ENCODE measurements around the gene NTRK2.

NTRK2 gene

DNA sequence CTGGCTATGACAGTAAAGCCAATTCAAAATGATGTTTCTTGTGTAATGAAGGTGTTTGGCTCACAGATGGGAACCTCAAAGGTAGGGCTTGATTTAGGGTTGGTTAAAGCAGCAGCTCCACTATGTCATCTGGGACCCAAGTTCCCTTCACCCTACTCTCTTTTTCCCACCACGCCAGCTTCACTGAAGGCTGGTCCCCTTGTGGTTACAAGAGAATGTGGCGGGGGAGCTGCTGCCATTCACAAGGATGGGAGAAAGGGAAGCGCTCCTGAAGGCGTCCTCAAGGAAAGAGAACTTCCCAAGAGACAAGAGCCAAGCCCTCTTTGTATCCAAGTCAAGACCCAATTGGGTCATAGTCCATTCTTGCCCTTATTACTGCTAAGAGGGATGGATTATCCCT, 72.7 kb downstream of the NTRK2 start:
- DNase-seq: no peak

DNA sequence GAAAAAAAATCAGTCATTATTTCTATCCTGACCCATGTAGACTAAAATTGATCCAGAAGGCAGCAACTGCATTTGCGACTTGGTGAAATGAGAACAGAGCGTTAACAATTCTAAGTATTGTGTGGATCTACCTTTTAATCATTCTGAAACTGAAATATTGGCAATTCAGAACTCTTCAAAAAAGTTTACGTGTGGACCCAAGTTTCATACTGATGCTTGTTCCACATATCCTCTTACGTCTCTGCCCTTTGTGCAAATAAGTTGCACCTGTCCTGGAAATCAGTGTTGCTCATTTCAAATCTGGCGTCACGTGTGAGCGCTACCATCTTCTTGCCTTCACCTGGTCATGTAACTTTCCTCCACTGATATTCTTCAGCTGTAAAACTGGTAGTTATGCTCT, 74.7 kb downstream of the NTRK2 start:
- DNase-seq: no peak

- no peak for DNase-seq
Observed at GRCh38 chr9:84744726-84745125, 75.2 kb downstream of the NTRK2 start.

GRCh38 chr9:84748112-84748511, 78.6 kb downstream of the NTRK2 start:
- peak; percentile 58 for DNase-seq

GRCh38 chr9:84750152-84750865, 80.8 kb downstream of the NTRK2 start:
- no peak for DNase-seq

GRCh38 chr9:84751921-84752320, 82.4 kb downstream of the NTRK2 start:
- DNase-seq: no peak

DNA sequence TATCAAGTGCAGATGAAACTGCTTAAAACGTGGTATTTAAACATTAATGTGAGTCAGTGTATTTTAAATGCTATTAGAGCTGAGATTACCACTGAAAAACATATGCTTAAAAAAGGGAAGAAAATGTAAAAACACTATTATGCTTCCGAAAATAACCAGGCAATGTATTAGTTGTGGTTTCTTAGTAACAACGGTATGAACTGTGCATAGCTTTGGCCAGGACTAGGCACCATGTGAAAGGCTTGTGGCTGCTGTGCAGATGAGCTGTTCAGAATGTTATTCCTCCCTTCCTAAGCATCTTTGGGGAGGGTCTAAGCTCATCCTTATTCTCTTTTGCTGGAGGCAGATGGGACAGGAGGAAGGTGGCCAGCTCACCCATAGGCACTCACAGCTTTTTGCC, 84.9 kb downstream of the NTRK2 start:
- DNase-seq: peak; percentile 41

GRCh38 chr9:84754881-84755280, 85.4 kb downstream of the NTRK2 start:
- DNase-seq: no peak

DNA sequence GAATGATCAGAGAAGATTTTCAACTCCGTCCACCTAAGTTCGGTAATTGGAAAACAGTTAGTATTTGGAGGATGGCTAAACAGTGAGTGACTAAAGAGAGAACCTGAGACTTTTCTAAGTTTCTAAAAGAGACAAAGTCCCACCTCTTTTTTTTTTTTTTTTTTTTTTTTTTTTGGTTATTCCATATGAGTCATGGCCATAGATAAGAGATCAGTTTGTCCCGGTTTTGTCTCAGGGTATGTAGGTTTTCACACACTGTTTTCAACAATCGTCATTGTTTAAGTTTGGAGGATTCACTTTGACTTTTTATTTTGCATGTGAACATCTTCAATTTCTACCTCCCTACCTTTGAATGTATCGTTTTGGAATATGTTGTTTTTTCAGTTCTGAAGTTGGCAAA, 85.9 kb downstream of the NTRK2 start:
- no peak for DNase-seq

DNA sequence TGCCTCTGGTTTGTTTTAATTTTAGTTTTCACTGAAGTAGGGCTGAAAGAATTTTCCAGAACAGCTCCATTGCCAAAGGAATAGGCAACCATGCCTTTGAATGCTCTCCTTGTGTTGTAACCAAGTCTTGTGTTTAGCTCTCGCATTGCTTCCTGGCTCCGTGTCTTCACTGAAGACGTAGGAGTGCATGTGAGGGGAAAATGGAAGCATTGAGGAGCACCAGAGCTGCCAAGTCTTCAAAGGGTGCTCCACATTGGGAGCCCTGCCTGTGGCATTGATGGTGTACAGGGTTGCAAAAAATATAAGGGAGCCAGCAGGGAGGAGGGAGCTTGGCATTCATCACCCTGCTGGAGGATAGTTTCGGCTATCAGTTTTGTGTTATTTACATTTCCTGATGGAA, 86.6 kb downstream of the NTRK2 start:
- DNase-seq: no peak

GRCh38 chr9:84756731-84757130, 87.2 kb downstream of the NTRK2 start:
- no peak for DNase-seq

- no peak for DNase-seq
Observed at GRCh38 chr9:84758817-84759216, 89.3 kb downstream of the NTRK2 start.

GRCh38 chr9:84759300-84759750, 89.8 kb downstream of the NTRK2 start:
- no peak for DNase-seq

DNA sequence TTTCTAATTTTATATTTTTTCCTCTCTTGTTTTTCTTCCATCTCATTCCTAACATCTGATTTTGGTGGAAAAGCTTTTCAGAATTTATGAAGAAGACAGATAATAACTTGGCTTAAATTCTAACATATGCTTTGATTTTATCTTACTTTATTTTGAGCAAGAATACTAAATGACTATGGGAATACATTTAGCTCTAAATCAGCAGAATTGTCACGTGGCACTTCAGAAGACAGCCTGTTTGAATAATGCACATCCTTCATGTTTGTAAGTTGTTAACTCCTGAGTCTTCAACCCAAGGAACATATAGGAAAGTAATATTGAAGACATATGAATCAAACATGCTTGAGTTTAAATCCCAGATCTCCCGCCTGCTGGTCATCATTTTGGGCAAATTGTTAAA, 90.3 kb downstream of the NTRK2 start:
- DNase-seq: no peak

DNA sequence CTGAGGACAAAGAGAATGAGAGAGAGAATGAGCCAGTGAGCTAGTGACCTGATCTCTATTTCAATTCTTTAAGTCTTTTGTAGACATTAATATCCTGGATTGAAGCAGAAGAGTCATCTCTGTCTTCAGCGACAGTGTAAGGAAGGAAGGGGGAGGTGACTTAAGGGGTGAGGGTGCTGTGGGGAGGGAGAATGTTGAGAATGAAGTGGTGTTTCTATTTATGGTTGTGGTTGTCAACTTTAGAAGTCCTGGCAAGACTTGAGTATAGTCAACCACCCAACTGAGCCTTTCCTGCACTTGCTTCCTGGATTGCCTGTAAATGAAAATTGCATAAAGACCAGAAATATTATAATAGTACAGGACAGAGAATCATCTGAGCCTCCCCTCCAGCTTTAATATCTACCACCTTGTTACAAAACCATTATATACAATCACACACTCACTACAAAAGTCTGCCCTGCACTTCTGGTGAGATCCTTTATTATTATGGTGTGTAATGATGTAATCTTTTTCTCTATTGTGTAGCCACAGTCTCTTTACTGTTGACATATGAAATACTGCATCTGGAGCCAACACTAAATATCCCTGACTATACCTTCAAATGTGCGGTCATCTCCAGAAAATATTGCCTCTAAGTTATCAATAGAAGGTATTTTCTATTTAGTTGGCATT, 91.7 kb downstream of the NTRK2 start:
- DNase-seq: peak; percentile 80

- DNase-seq: no peak
Observed at GRCh38 chr9:84772511-84772910, 103.0 kb downstream of the NTRK2 start.

DNA sequence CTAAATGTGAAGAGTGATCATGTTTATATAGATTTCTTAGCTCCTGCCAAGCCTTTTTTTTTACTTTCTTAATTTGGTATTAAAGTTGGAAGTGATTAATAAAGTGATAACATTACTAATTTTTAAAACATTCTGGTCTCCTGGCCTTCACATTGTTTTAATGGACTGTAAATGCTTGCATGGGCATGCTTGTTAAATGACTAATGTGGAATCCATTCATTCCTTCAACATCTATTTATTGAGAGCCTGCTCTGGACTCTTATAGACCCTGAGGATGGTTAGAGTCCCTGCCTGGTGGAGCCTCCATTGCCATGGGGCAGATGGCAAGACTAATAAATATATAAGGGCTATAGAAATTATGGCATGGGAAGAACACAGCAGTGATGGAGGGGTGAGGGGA, 103.5 kb downstream of the NTRK2 start:
- DNase-seq: no peak

- no peak for DNase-seq
Observed at GRCh38 chr9:84775056-84775643, 105.6 kb downstream of the NTRK2 start.

DNA sequence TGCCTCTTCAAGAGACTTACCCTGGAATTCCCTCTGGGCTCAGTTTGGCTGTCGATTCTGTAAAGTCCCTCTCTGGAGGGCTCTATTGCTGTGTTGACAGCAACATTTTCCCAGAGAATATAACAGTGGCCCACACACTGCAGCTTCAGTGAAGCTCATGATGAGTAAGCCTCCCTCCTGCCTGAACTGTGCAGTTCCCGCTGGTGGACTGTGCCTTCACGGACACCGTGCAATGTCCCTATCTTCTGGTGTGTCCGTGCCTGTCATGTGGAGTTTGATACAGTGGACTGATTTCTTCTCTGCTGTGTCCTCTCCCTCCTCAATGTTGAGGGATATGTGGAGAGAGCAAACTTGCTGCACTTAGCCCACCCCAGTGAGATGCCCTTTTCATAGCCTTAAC, 109.0 kb downstream of the NTRK2 start:
- no peak for DNase-seq

DNA sequence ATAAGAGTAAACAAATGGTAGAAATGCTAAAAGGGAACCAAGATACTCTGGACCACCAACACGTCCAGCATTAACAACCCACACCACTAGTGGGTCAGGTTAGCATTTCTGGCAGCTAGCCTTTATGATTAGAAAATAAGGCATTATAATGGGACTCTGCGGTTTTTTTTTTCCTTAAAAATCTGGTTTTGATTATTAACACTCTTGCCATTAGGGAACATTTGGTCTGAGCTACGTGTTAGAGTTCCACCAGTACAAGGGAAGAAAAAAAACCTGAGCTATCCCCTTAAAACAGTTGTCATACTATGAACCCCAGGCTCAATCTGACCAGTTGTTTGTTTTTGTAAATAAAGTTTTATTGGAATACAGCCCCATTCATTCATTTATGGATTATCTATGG, 110.4 kb downstream of the NTRK2 start:
- DNase-seq: no peak

- no peak for DNase-seq
Observed at GRCh38 chr9:84780385-84780784, 110.9 kb downstream of the NTRK2 start.

DNA sequence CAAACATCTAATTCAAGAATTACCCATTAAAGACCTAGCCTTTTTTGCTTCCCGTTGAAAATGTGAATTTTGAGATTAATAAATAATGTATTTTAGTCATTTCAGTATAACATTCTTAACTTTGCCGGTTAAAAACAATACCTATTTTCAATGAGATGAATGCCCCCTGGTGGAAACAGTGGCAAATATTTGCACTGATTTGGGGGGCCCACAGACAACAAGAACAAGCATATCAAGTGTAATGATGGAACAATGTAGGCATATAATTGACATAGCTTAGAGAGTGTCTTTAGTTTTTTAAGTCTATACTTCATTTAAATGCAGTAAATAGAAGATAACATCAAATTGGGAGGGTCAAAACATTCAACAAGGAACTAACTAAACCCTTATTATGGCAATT, 111.9 kb downstream of the NTRK2 start:
- DNase-seq: no peak

DNA sequence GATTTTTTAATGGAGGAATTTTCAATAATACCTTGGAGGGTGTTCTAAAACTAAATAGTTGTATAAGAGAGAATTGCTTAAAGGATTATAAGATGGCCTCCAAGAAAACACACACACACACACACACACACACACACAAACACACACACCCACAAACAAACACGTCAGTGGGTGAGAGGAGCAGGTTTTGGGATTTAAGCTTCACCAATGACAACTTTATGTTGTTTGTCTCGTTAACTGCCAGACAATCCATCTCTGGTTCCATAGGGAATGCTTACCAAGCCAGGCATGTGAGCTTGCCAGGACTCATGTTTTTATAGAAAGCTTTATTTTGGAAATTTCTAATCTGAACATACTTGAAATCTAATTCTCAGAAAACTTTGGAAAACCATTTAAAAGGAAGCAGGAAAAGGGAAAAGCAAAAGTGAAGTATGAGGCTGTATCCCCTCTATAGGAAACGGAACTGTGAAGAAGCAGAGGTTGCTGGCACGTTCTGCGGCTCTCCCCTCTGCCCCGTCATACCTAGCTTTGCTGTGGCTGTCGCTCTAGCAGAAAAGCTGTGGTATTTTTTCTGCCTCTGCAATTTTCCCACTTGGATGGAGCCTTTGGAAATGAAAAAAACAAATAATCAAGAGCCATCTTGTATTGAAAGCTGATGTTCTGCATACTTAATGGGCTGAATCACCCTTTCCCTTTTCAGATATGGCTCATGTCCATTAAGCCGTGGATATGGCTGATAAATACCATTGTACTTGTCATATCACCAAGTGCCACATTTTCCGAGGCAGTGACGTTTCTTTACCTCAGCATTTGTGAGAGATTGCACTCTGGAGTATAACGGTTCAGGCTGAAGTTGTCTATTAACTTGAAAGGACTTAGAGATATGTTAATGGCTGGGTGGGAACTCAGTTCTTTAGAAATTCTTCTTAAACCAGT, 112.7 kb downstream of the NTRK2 start:
- DNase-seq: no peak

All from MV-4-11 (cell line).